ENCODE data around the gene C6orf15.

- no peak for TF ChIP-seq CTCF (IDR thresholded peaks at IDR 0.05)
- no peak for TF ChIP-seq POLR2A (IDR thresholded peaks at IDR 0.05)
Measured at GRCh38 chr6:31114541-31114878, 2.1 kb upstream of the C6orf15 start, which contains the start of gene PSORS1C1.

Measured in esophagus squamous epithelium (tissue), 4 donors.